Kidney epithelial cell (primary cell): ENCODE results near the gene LRRC56. TPM values are rescaled to one million over a fixed set of nuclear protein-coding genes. Genes with fewer than 3 reads are reported as not detected.

ENCODE experiments used
- DNase-seq: peaks from one replicate; pipeline ENCODE4 v3.0.0-alpha.2; 2010; ENCODE audit warnings: low read depth
- H3K27me3 ChIP-seq: 2 replicates; pipeline ENCODE4 v1.6.0; 2011; ENCODE audit warnings: low read length; ENCODE audit not compliant: control insufficient read depth, insufficient read depth
- H3K36me3 ChIP-seq: 2 replicates; pipeline ENCODE4 v1.5.1; 2011; ENCODE audit warnings: low read length; ENCODE audit not compliant: control insufficient read depth, insufficient read depth
- H3K4me3 ChIP-seq: 2 replicates; pipeline ENCODE4 v1.5.1; 2011; ENCODE audit warnings: low read depth, mild to moderate bottlenecking, control low read depth, low read length
- CTCF ChIP-seq: IDR thresholded peaks from 2 replicates; pipeline ENCODE4 v1.5.1; 2011; ENCODE audit warnings: mild to moderate bottlenecking, moderate library complexity, low read length, control low read depth, inconsistent platforms; ENCODE audit not compliant: insufficient read depth, poor library complexity, severe bottlenecking
- total RNA-seq: library from RNA; depleted of rRNA; stranded (reverse); fragments of >200 nt; gene quantifications from 2 replicates; pipeline ENCODE4 v1.2.3, GENCODE V29; 2015

The LRRC56 gene
- total RNA-seq, 1 donor from 2014 or later: 1.6 TPM

- peak overlapping the region; percentile 37 for H3K4me3 ChIP-seq
- peaks cover 40% of the 10 kb centered on the region for H3K27me3 ChIP-seq
- DNase-seq: no peak
- TF ChIP-seq CTCF: no peak
- no peaks in the 10 kb centered on the region for H3K36me3 ChIP-seq
Measured at GRCh38 chr11:555227-555779, 18.0 kb downstream of the LRRC56 start.

DNA sequence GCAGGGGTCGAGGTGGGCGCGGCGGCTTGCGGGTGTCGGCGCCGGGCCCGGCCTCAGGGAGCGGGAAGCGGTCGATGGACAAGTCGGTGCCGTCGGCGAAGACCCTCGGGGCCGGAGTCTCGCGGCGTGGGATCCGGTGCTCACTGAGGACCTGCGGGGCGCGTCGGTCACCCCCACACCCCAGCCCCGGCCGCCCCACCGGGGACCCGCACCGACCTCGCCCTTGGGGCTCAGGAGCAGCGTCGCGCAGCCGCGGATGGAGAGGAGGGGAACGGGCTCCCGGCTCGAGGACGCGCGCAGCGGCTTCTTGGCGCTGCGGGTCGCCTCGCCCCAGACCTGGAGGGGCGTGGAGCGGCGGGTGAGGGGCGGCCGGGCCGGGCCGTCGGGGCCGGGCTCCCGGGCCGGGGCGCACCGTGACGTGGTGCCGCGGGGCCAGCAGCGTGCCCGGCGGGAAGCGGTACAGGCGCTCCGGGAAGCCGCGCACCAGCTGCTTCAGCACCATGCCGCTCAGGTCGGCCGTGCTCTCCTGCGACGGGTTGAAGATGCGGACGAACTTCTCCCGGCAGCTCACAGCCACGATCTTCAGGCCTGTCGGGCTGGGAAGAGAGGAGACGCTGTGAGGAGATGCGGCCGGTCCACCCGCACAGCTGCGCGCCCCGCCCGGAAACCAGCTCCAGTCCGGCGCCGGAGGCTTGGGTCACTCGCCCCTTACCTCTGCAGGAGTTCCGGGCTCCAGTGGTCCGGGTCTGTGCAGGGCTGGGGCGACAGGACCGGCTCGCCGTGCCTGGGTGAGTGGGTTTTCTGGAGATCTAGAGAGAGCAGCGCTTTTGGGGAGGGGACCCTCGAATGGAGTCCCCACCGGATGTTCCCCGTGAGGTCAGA is 18.7 kb downstream of the LRRC56 start:
- H3K36me3 ChIP-seq: no peaks in the 10 kb centered on the region
- peak overlapping the region; percentile 37 for H3K4me3 ChIP-seq
- peaks cover 40% of the 10 kb centered on the region for H3K27me3 ChIP-seq

DNA sequence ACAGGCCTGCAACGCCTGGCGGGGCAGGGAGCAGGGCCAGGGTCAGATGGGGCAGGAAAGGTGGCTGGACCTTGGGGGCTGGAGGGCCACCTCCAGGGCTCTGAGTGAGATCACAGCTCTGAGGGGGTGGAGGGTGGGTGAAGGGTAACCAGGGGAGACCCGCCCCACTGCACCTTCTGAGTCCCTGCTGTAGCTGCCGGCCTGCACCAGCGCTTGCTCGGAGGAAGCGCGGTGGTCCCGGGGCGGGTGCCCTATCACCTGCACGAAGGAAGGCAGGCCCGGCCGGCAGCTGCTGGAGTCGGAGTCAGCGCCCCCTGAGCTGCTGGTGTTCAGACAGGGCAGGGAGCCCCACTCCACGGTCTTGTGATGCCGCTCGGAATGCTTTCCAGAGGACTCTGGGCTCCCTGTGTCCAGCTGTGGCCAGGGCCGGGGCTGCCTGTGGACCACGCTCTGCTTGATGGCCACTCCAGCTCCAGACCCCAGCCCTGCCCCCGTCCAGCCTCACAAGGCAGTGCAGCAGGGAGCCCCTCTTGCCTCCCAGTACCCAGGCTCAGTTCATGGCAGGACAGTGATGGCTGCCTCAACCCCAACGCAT is 19.4 kb downstream of the LRRC56 start:
- Histone ChIP-seq H3K36me3 (no peaks in the 10 kb centered on the region), H3K27me3 (peaks cover 40% of the 10 kb centered on the region), H3K4me3 (no peak overlapping the region)
- no peak for TF ChIP-seq CTCF
- DNase-seq: no peak

More for the DNA sequence above, 18.7 kb downstream of the LRRC56 start:
- no peak for DNase-seq
- TF ChIP-seq CTCF: no peak

GRCh38 chr11:557328-558132 is 20.2 kb downstream of the LRRC56 start:
- peaks cover 40% of the 10 kb centered on the region for H3K27me3 ChIP-seq

More at GRCh38 chr11:557328-558132, 20.2 kb downstream of the LRRC56 start:
- H3K4me3 ChIP-seq: no peak overlapping the region
- H3K36me3 ChIP-seq: no peaks in the 10 kb centered on the region
- no peak for TF ChIP-seq CTCF
- no peak for DNase-seq
